HG02623 (cell line): ENCODE results near the gene SCARB2.

Experiments used
- ATAC-seq: cut with Tn5 transposase; IDR thresholded peaks from one replicate; pipeline ENCODE4 v1.9.1; 2021; ENCODE audit warnings: moderate library complexity; ENCODE audit not compliant: unreplicated experiment

SCARB2 gene

GRCh38 chr4:76200771-76201231, 12.8 kb downstream of the SCARB2 start:
- ATAC-seq, result no peak

- ATAC-seq, result peak; percentile 79
Observed at GRCh38 chr4:76199664-76200211, 13.9 kb downstream of the SCARB2 start.

- ATAC-seq, result peak; percentile 43
Observed at GRCh38 chr4:76198411-76199237, 15.0 kb downstream of the SCARB2 start.

- ATAC-seq, result peak; percentile 20
Observed at GRCh38 chr4:76197971-76198410, 15.6 kb downstream of the SCARB2 start.

- no peak for ATAC-seq
Observed at GRCh38 chr4:76197031-76197743, 16.4 kb downstream of the SCARB2 start.

- no peak for ATAC-seq
Observed at GRCh38 chr4:76196376-76196775, 17.2 kb downstream of the SCARB2 start.

GRCh38 chr4:76195326-76195725, 18.3 kb downstream of the SCARB2 start:
- no peak for ATAC-seq

GRCh38 chr4:76194325-76194724, 19.3 kb downstream of the SCARB2 start:
- ATAC-seq, result no peak

- ATAC-seq, result no peak
Observed at GRCh38 chr4:76192236-76192635, 21.4 kb downstream of the SCARB2 start.

GRCh38 chr4:76188557-76188956, 25.1 kb downstream of the SCARB2 start:
- no peak for ATAC-seq

GRCh38 chr4:76188149-76188548, 25.5 kb downstream of the SCARB2 start:
- no peak for ATAC-seq

- ATAC-seq, result no peak
Observed at GRCh38 chr4:76187152-76187551, 26.5 kb downstream of the SCARB2 start.

- no peak for ATAC-seq
Observed at GRCh38 chr4:76182463-76182862, 31.2 kb downstream of the SCARB2 start.

GRCh38 chr4:76179398-76180318, 34.0 kb downstream of the SCARB2 start:
- ATAC-seq, result peak; percentile 87

- no peak for ATAC-seq
Observed at GRCh38 chr4:76178296-76178695, 35.3 kb downstream of the SCARB2 start.

- ATAC-seq, result no peak
Observed at GRCh38 chr4:76177709-76178108, 35.9 kb downstream of the SCARB2 start.

- no peak for ATAC-seq
Observed at GRCh38 chr4:76175336-76175735, 38.3 kb downstream of the SCARB2 start.

- no peak for ATAC-seq
Observed at GRCh38 chr4:76174216-76174615, 39.4 kb downstream of the SCARB2 start.

GRCh38 chr4:76168688-76169087, 44.9 kb downstream of the SCARB2 start:
- ATAC-seq, result no peak

GRCh38 chr4:76166480-76166879, 47.1 kb downstream of the SCARB2 start:
- no peak for ATAC-seq

- ATAC-seq, result no peak
Observed at GRCh38 chr4:76160355-76160754, 53.3 kb downstream of the SCARB2 start.
